ENCODE measurements around the gene FBXL20. TPM values are rescaled to one million over a fixed set of nuclear protein-coding genes. Genes with fewer than 3 reads are reported as not detected.
"Not testable (repeated sequence)": the region's sequence is repeated elsewhere in the genome, so short reads cannot be mapped to it uniquely, and the experiment has no call there.

FBXL20 gene
- total RNA-seq, 5 donors from 2014 or later (not counting 1 experiment from before 2014, with no cell fraction given) = 23.5 to 30.0 (median 26.2) TPM

DNA sequence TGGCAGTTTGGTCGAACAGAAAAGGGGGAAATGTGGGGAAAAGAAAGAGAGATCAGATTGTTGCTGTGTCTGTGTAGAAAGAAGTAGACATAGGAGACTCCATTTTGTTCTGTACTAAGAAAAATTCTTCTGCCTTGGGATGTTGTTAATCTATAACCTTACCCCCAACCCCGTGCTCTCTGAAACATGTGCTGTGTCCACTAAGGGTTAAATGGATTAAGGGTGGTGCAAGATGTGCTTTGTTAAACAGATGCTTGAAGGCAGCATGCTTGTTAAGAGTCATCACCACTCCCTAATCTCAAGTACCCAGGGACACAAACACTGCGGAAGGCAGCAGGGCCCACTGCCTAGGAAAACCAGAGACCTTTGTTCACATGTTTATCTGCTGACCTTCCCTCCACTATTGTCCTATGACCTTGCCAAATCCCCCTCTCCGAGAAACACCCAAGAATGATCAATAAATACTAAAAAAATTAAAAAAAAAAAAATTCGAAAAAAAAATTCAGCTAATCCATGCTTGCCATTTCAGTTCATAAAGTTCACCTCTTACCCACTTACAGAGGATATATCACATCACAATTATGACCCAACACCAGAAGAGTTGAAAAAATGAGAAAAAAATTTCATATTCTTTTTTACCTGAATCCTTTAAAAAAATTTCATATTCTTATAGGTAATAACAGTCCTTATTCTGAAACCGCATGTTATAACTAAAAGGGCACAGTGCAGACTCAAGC lies 67.2 kb downstream of the FBXL20 start:
- H3K4me1 ChIP-seq (ENCODE audit: control insufficient read depth in 1 of 2, extremely low read depth in 1 of 2, insufficient read depth in 2 of 2, low read length in 2 of 2); H3K4me3 Mint-ChIP-seq; H3K27ac ChIP-seq (ENCODE audit: low read length); H3K4me3 ChIP-seq (ENCODE audit: control insufficient read depth in 1 of 2, extremely low read depth in 1 of 2, low read length in 1 of 2); H3K9me3 ChIP-seq; H3K27me3 ChIP-seq (replicated peaks in 1 of 2; ENCODE audit: control insufficient read depth in 2 of 2, extremely low read depth in 1 of 2, insufficient read depth in 2 of 2, low read length in 1 of 2); POLR2A ChIA-PET; H3K9me3 Mint-ChIP-seq; ATAC-seq (replicated peaks in 1 of 4); DNase-seq; H3K27me3 Mint-ChIP-seq; CTCF ChIA-PET; H3K27ac Mint-ChIP-seq; H3K36me3 ChIP-seq (ENCODE audit: control insufficient read depth in 2 of 2, extremely low read depth in 1 of 2, insufficient read depth in 1 of 2, low read length in 1 of 2); H3K4me1 Mint-ChIP-seq: not testable (repeated sequence)
- H3K36me3 Mint-ChIP-seq = peaks cover 12% of the 10 kb centered on the region
- 100% methylated on average over 1 of the region's 6 CpGs for WGBS (ENCODE audit: insufficient coverage)

DNA sequence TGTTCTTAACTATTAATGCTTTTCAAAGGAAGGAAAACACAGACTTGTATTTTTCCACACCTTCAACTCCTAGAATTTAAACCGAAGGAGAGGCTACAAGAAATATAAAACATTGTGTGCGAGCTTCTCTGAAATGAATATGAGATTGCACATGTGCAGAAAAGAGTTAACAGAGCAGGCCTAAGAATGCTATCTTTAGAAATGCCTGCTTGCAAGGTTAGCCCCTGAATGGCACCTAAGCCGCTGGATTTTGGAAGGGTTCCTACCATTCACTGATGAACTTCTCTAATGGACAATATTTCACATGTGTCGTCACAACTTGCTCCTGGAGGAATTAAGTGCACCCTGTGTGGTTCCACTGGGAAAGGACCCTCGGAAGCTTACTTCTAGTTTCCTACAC lies 69.3 kb downstream of the FBXL20 start:
- Mint-ChIP-seq H3K9me3 (no peaks in the 10 kb centered on the region), H3K4me1 (peaks cover 0 to 10% (median 4%) of the 10 kb centered on the region in 3 donors), H3K36me3 (peaks cover 11% of the 10 kb centered on the region), H3K4me3 (no peak overlapping the region), H3K27me3 (no peaks in the 10 kb centered on the region), H3K27ac (no peak overlapping the region)
- ChIA-PET CTCF (interaction anchor here (0.6 kb wide), 2 partner anchors 11 to 58 kb away, joined by 3 to 5 read pairs; no protein-coding TSS in a partner anchor), POLR2A (no interaction called here)
- ATAC-seq (replicated peaks in 1 of 4) = no peak
- Histone ChIP-seq H3K4me3 (ENCODE audit: control insufficient read depth in 1 of 2, extremely low read depth in 1 of 2, low read length in 1 of 2) (no peak overlapping the region), H3K27me3 (replicated peaks in 1 of 2; ENCODE audit: control insufficient read depth in 2 of 2, extremely low read depth in 1 of 2, insufficient read depth in 2 of 2, low read length in 1 of 2) (no peaks in the 10 kb centered on the region), H3K27ac (ENCODE audit: low read length) (no peak overlapping the region), H3K9me3 (no peaks in the 10 kb centered on the region), H3K4me1 (ENCODE audit: control insufficient read depth in 1 of 2, extremely low read depth in 1 of 2, insufficient read depth in 2 of 2, low read length in 2 of 2) (no peaks in the 10 kb centered on the region), H3K36me3 (ENCODE audit: control insufficient read depth in 2 of 2, extremely low read depth in 1 of 2, insufficient read depth in 1 of 2, low read length in 1 of 2) (no peaks in the 10 kb centered on the region)
- 100% methylated on average over 2 of the region's 5 CpGs for WGBS (ENCODE audit: insufficient coverage)
- DNase-seq = no peak

DNA sequence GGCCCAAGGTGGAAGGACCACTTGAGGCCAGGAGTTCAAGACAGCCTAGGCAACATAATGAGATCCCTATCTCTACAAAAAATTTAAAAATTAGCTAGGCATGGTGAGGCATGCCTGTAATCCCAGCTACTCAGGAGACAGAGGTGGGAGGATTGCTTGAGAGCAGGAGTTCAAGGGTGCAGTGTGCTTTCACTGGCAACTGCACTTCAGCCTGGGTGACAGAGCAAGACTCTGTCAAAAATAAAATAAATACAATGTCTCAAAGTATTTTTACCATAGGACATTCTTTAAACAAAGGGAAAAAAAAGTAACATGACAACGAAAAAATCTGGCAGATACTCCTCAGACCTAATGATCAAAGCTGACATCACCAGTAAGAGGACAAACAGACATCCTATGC lies 72.6 kb downstream of the FBXL20 start:
- Mint-ChIP-seq H3K9me3 (no peaks in the 10 kb centered on the region), H3K4me1 (peaks cover 0 to 12% (median 8%) of the 10 kb centered on the region in 3 donors), H3K4me3 (no peak overlapping the region), H3K27me3 (no peaks in the 10 kb centered on the region), H3K27ac (no peak overlapping the region), H3K36me3 (no peaks in the 10 kb centered on the region)
- ChIA-PET CTCF (no interaction called here), POLR2A (no interaction called here)
- Histone ChIP-seq H3K27ac (ENCODE audit: low read length) (no peak overlapping the region), H3K27me3 (replicated peaks in 1 of 2; ENCODE audit: control insufficient read depth in 2 of 2, extremely low read depth in 1 of 2, insufficient read depth in 2 of 2, low read length in 1 of 2) (no peaks in the 10 kb centered on the region), H3K4me1 (ENCODE audit: control insufficient read depth in 1 of 2, extremely low read depth in 1 of 2, insufficient read depth in 2 of 2, low read length in 2 of 2) (no peaks in the 10 kb centered on the region), H3K9me3 (no peaks in the 10 kb centered on the region), H3K4me3 (ENCODE audit: control insufficient read depth in 1 of 2, extremely low read depth in 1 of 2, low read length in 1 of 2) (no peak overlapping the region), H3K36me3 (ENCODE audit: control insufficient read depth in 2 of 2, extremely low read depth in 1 of 2, insufficient read depth in 1 of 2, low read length in 1 of 2) (peaks cover 0 to 2% of the 10 kb centered on the region in 2 donors)
- ATAC-seq (replicated peaks in 1 of 4) (no peak), DNase-seq (no peak)
- WGBS (ENCODE audit: insufficient coverage) = no CpG with 5 or more reads among the region's 1 CpG

DNA sequence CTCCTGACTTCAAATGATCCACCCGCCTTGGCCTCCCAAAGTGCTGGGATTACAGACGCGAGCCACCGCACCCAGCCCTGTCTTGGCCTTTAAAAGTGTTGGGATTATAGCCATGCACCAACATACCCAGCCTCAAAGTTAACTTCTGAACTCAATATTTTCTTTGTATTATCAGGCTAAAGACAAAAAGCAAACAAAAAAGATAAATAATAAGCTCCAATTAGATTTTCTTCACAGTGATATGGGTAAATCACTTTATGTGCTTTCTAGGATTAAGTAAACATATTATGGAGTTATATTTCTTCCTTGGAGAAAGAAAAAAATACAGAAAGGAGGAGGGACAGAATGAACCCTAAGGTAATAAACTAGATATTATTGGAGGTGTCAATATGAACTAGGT lies 74.3 kb downstream of the FBXL20 start:
- no peaks in the 10 kb centered on the region for H3K36me3 Mint-ChIP-seq
- H3K9me3 ChIP-seq = no peaks in the 10 kb centered on the region
- H3K4me3 ChIP-seq (ENCODE audit: control insufficient read depth in 1 of 2, extremely low read depth in 1 of 2, low read length in 1 of 2) = no peak overlapping the region
- no peak overlapping the region for H3K4me3 Mint-ChIP-seq
- POLR2A ChIA-PET = interaction anchor here in 1 of 2 donors (0.7 kb wide), 1 partner anchor 1019 kb away, joined by 5 read pairs; no protein-coding TSS in a partner anchor
- H3K27ac Mint-ChIP-seq = no peak overlapping the region
- no peaks in the 10 kb centered on the region for H3K9me3 Mint-ChIP-seq
- ATAC-seq (replicated peaks in 1 of 4) (no peak), DNase-seq (no peak)
- no CpG with 5 or more reads among the region's 4 CpGs for WGBS (ENCODE audit: insufficient coverage)
- H3K4me1 Mint-ChIP-seq = peaks cover 0 to 15% (median 8%) of the 10 kb centered on the region in 3 donors
- H3K27me3 ChIP-seq (replicated peaks in 1 of 2; ENCODE audit: control insufficient read depth in 2 of 2, extremely low read depth in 1 of 2, insufficient read depth in 2 of 2, low read length in 1 of 2) = no peaks in the 10 kb centered on the region
- H3K4me1 ChIP-seq (ENCODE audit: control insufficient read depth in 1 of 2, extremely low read depth in 1 of 2, insufficient read depth in 2 of 2, low read length in 2 of 2) = no peaks in the 10 kb centered on the region
- CTCF ChIA-PET = no interaction called here
- H3K27ac ChIP-seq (ENCODE audit: low read length) = no peak overlapping the region
- no peaks in the 10 kb centered on the region for H3K27me3 Mint-ChIP-seq
- H3K36me3 ChIP-seq (ENCODE audit: control insufficient read depth in 2 of 2, extremely low read depth in 1 of 2, insufficient read depth in 1 of 2, low read length in 1 of 2) = peaks cover 0 to 2% of the 10 kb centered on the region in 2 donors

DNA sequence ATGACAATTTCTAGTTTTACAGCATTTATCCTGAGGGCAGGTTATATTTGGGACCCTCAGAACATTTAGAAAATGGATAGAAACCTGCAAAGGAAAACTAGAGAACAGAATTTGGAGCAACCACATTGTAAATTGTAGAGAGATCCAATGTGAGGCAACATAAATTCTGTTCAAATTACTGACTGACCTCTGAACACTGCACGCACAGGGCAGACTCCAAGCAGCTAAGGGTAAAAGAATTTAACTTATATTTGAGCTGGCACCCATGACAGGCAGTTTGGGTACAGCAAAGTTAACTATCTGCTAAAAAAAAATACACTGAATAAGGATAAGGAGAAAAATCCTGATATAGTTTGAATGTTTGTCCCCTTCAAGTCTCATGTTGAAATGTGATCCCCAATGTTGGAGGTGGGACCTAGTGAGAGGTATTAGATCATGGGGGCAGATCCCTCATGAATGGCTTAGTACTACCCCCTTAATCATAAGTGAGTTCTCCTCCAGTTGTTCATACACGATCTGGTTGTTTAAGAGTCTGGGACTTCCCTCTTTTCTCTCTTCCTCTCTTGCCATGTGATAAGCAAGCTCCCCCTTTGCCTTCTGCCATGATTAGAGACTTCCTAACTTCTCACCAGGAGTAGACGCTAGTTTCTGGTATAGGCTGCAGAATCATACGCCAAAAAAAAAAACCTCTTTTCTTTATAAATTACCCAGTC lies 75.7 kb downstream of the FBXL20 start:
- Mint-ChIP-seq H3K36me3 (no peaks in the 10 kb centered on the region), H3K27ac (no peak overlapping the region), H3K9me3 (no peaks in the 10 kb centered on the region), H3K27me3 (no peaks in the 10 kb centered on the region), H3K4me1 (peaks cover 0 to 16% (median 8%) of the 10 kb centered on the region in 3 donors), H3K4me3 (no peak overlapping the region)
- CTCF ChIA-PET = interaction anchor here in 1 of 2 donors (0.7 kb wide), 1 partner anchor 15 kb away, joined by 3 read pairs; no protein-coding TSS in a partner anchor
- WGBS (ENCODE audit: insufficient coverage) = 80% methylated on average over 1 of the region's 4 CpGs
- Histone ChIP-seq H3K4me3 (ENCODE audit: control insufficient read depth in 1 of 2, extremely low read depth in 1 of 2, low read length in 1 of 2) (no peak overlapping the region), H3K9me3 (no peaks in the 10 kb centered on the region), H3K27ac (ENCODE audit: low read length) (no peak overlapping the region), H3K4me1 (ENCODE audit: control insufficient read depth in 1 of 2, extremely low read depth in 1 of 2, insufficient read depth in 2 of 2, low read length in 2 of 2) (no peaks in the 10 kb centered on the region), H3K27me3 (replicated peaks in 1 of 2; ENCODE audit: control insufficient read depth in 2 of 2, extremely low read depth in 1 of 2, insufficient read depth in 2 of 2, low read length in 1 of 2) (no peaks in the 10 kb centered on the region), H3K36me3 (ENCODE audit: control insufficient read depth in 2 of 2, extremely low read depth in 1 of 2, insufficient read depth in 1 of 2, low read length in 1 of 2) (peaks cover 0 to 2% of the 10 kb centered on the region in 2 donors)
- no peak for ATAC-seq (replicated peaks in 1 of 4)
- POLR2A ChIA-PET = interaction anchor here in 1 of 2 donors (0.6 kb wide), 1 partner anchor 22 kb away, joined by 3 read pairs; no protein-coding TSS in a partner anchor
- no peak for DNase-seq

DNA sequence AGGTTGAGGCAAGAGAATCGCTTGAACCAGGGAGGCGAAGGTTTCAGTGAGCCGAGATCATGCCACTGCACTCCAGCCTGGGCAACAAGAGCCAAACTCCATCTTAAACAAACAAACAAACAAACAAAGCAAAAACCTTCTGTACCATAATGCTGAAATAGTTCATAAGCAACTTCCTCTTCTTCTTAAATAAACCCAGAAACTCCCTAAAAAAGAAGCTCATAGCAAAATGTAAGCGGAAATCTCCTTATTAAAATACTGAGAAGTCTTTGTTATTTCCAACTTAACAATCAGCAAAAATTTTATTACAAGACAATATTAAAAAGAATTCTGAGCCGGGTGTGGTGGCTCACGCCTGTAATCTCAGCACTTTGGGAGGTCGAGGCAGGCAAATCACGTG lies 82.8 kb downstream of the FBXL20 start:
- Histone ChIP-seq H3K27ac (ENCODE audit: low read length) (no peak overlapping the region), H3K4me3 (ENCODE audit: control insufficient read depth in 1 of 2, extremely low read depth in 1 of 2, low read length in 1 of 2) (no peak overlapping the region), H3K27me3 (replicated peaks in 1 of 2; ENCODE audit: control insufficient read depth in 2 of 2, extremely low read depth in 1 of 2, insufficient read depth in 2 of 2, low read length in 1 of 2) (no peaks in the 10 kb centered on the region), H3K36me3 (ENCODE audit: control insufficient read depth in 2 of 2, extremely low read depth in 1 of 2, insufficient read depth in 1 of 2, low read length in 1 of 2) (peaks cover 0 to 5% of the 10 kb centered on the region in 2 donors), H3K9me3 (no peaks in the 10 kb centered on the region), H3K4me1 (ENCODE audit: control insufficient read depth in 1 of 2, extremely low read depth in 1 of 2, insufficient read depth in 2 of 2, low read length in 2 of 2) (no peaks in the 10 kb centered on the region)
- Mint-ChIP-seq H3K4me1 (peaks cover 0 to 4% (median 0%) of the 10 kb centered on the region in 3 donors), H3K27me3 (no peaks in the 10 kb centered on the region), H3K9me3 (no peaks in the 10 kb centered on the region), H3K36me3 (peaks cover 8% of the 10 kb centered on the region), H3K27ac (no peak overlapping the region), H3K4me3 (no peak overlapping the region)
- ChIA-PET POLR2A (no interaction called here), CTCF (no interaction called here)
- ATAC-seq (replicated peaks in 1 of 4) (no peak), DNase-seq (no peak)
- 95% methylated on average over 5 of the region's 8 CpGs for WGBS (ENCODE audit: insufficient coverage)

Data from T-cell (primary cell).